Lower lobe of right lung (tissue), 2 donors: Measurements from ENCODE around the gene FLT3. TPM values are rescaled to one million over a fixed set of nuclear protein-coding genes. Genes with fewer than 3 reads are reported as not detected.

ENCODE experiments used
- ATAC-seq, 2 donors: fragments of 200-7000 bp; cut with Tn5 transposase; one replicate each; pipeline ENCODE4 v1.9.1; 2020 to 2022; ENCODE audit warnings: mild to moderate bottlenecking in 2 of 2, moderate library complexity in 2 of 2
- DNase-seq: peaks from one replicate; pipeline ENCODE4 v3.0.0-alpha.2; 2020
- H3K27ac ChIP-seq: fragments of 200-600 bp; one replicate; pipeline ENCODE4 v1.8.0; 2022
- H3K27me3 ChIP-seq: fragments of 200-600 bp; one replicate; pipeline ENCODE4 v1.8.0; 2022; ENCODE audit warnings: low read depth
- H3K36me3 ChIP-seq: fragments of 200-600 bp; one replicate; pipeline ENCODE4 v1.8.0; 2022; ENCODE audit warnings: mild to moderate bottlenecking
- H3K4me1 ChIP-seq: fragments of 200-600 bp; one replicate; pipeline ENCODE4 v1.8.0; 2022
- H3K4me3 ChIP-seq: fragments of 200-600 bp; one replicate; pipeline ENCODE4 v1.8.0; 2022; ENCODE audit warnings: mild to moderate bottlenecking
- H3K9me3 ChIP-seq: fragments of 200-600 bp; one replicate; pipeline ENCODE4 v1.8.0; 2022
- intact Hi-C: fragments of 100-400 bp; cut with DNase I; formaldehyde crosslinking; loops from one replicate; pipeline ENCODE4 v1.11.0; 2022
- total RNA-seq: library from RNA; stranded (reverse); fragmentation: NEBNext Ultra II Directional; extraction: Animal tissue kit (Norgen Biotek cat#: 25700); gene quantifications from one replicate; pipeline ENCODE4 v1.2.1, GENCODE V29; 2021
- TF ChIP-seq, protein P1 (sequence below): fragments of 200-600 bp; IDR thresholded peaks from one replicate; pipeline ENCODE4 v1.8.0; 2022; ENCODE audit warnings: antibody characterized with exemption, mild to moderate bottlenecking
- donor health status: DM: no; HTN: yes; CAD: no; lungs with severe emphysema.

The FLT3 gene
- total RNA-seq, 1 donor from 2014 or later, result 1.6 TPM

- no peak for DNase-seq
- Histone ChIP-seq H3K4me3 (no peak overlapping the region), H3K4me1 (peaks cover 30% of the 10 kb centered on the region), H3K27me3 (peaks cover 98% of the 10 kb centered on the region), H3K36me3 (no peaks in the 10 kb centered on the region), H3K9me3 (no peaks in the 10 kb centered on the region), H3K27ac (no peak overlapping the region)
- TF ChIP-seq, protein P1, sequence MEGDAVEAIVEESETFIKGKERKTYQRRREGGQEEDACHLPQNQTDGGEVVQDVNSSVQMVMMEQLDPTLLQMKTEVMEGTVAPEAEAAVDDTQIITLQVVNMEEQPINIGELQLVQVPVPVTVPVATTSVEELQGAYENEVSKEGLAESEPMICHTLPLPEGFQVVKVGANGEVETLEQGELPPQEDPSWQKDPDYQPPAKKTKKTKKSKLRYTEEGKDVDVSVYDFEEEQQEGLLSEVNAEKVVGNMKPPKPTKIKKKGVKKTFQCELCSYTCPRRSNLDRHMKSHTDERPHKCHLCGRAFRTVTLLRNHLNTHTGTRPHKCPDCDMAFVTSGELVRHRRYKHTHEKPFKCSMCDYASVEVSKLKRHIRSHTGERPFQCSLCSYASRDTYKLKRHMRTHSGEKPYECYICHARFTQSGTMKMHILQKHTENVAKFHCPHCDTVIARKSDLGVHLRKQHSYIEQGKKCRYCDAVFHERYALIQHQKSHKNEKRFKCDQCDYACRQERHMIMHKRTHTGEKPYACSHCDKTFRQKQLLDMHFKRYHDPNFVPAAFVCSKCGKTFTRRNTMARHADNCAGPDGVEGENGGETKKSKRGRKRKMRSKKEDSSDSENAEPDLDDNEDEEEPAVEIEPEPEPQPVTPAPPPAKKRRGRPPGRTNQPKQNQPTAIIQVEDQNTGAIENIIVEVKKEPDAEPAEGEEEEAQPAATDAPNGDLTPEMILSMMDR, result no peak
- intact Hi-C loops, result no loop called here
- no peak for ATAC-seq
Measured at GRCh38 chr13:27962982-27963381, 137.4 kb downstream of the FLT3 start.

DNA sequence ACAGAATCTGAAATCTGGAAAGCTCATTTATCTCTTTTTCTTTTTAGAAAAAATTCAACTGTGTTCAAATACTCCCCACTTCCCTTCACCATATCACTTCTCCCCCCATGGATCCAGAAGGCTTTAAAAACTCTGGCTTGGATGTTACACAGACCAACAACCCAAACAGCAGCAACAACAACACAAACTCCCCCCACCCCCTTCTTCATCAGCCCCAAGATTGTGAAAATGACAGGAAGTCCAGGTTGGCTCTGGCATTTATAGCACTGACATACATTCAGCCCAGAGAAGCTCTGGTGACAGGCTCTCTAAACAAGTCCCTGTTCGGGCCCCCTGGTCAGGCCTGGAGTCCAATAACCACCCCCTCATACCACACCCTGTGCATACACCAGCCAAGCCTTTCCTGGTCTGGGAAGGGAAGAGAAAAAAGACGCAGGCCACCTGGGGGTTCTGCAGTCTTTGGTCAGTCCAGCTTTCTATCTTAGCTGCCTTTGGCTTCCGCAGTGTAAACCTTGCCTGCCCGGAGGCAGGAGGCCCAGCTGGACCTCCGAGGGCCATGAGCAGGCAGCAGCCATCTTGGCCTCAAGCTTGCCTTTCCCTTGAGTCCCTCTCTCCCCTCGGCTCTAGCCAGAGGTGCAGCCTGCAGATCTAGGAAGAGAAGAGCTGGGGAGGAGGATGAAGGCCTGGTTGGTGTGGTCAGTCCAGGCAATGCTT, 138.1 kb downstream of the FLT3 start:
- peaks cover 29% of the 10 kb centered on the region for H3K4me1 ChIP-seq
- no peaks in the 10 kb centered on the region for H3K36me3 ChIP-seq
- H3K4me3 ChIP-seq, result no peak overlapping the region
- H3K9me3 ChIP-seq, result no peaks in the 10 kb centered on the region
- ATAC-seq, result no peak
- peaks cover 98% of the 10 kb centered on the region for H3K27me3 ChIP-seq
- no peak overlapping the region for H3K27ac ChIP-seq
- intact Hi-C loops, result no loop called here
- TF ChIP-seq, protein P1, result no peak
- no peak for DNase-seq

DNA sequence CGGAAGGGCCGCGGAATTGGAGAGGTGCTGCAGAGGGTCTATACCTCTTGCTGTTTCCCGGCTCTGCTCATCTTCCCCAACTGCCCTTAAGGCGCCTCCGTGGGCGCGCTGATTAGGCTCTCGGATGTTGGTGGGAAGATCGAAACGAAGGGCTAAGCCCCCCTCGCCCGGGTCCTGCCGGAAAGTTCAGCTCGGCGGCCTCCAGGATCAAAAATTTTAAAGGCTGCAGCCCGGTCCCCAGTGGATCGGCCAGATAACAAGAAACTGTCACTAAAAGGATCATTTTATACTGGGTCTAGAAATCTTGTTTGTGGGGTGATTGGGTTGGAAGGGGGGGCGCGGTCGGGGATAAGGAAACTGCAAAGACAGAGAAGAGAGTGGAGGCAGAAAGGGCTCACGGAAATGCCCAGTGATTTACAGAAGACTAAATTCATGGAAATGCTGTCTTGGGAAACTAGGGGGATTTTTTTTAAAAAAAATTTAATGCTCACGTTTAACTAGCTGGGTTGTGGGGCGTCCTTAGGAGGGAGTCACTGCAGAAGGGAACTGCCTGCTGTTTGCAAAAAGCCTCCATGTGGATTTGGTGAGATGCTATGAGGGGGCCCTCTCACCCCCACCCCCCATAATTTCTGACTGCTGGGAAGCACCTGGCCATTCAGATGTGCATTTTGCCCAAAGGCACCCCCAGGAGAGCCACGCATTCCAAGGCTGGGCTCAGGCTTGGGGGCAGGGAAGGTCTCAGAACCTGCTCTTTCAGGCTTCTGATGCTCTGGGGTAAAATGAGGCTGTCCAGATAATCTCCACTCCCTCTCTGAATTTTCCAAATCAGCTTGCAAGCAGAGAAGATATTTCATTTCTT, 138.9 kb downstream of the FLT3 start:
- intact Hi-C loops, result no loop called here
- H3K36me3 ChIP-seq, result no peaks in the 10 kb centered on the region
- H3K27ac ChIP-seq, result no peak overlapping the region
- TF ChIP-seq, protein P1, result no peak
- ATAC-seq, result no peak
- H3K27me3 ChIP-seq, result peaks cover 98% of the 10 kb centered on the region
- DNase-seq, result no peak
- no peaks in the 10 kb centered on the region for H3K9me3 ChIP-seq
- H3K4me3 ChIP-seq, result peak overlapping the region; percentile 45
- peaks cover 24% of the 10 kb centered on the region for H3K4me1 ChIP-seq

DNA sequence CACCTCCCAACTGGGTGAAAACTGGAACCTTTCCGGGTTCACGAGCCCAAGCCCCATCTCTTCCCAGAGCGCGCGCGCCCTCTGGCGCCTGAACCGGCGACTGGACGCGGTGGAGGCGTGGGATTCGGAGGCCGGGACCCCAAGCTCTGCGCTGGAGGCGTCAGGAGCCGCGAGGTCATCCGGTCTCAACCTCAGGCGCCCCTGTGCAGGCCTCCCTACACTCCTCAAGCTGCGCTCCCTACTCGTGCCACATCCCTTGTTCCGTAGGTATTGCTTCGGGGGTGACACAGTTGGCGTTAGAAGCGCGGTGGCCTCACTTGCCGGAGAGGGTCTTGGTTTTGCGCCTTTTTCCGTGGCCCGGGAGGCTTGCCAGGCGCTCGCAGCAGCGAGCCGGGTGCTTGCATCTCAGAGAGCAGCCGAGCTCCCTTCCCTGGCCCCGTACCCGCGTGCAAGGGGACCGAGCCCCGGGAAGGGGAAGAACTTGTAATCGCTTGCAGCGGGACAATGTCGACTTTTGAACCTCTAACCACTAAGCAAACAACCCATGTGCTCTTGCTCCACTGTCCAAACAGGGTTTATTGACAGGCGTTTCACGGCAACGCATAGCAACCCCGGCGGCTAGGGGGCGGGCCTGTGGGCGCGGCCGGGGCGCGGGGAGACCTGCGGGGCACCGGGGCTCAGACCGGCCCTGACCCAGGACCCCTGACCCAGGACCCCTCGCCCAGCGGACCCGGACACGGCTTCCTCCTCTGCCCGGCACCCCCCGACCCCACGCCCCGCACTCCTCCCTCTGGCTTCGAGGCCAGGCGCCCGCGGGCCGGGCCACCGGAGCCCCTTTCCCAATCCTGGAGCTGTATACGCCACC, 139.8 kb downstream of the FLT3 start:
- ATAC-seq (peak; percentile 91 to 96), DNase-seq (peak; percentile 72)
- intact Hi-C loops, result no loop called here
- Histone ChIP-seq H3K4me1 (peaks cover 19% of the 10 kb centered on the region), H3K4me3 (peak overlapping the region; percentile 45), H3K9me3 (no peaks in the 10 kb centered on the region), H3K36me3 (no peaks in the 10 kb centered on the region), H3K27me3 (peaks cover 98% of the 10 kb centered on the region), H3K27ac (no peak overlapping the region)
- TF ChIP-seq, protein P1, result peak; percentile 41

- ATAC-seq (no peak), DNase-seq (no peak)
- Histone ChIP-seq H3K9me3 (no peaks in the 10 kb centered on the region), H3K27me3 (peaks cover 98% of the 10 kb centered on the region), H3K36me3 (no peaks in the 10 kb centered on the region), H3K27ac (no peak overlapping the region), H3K4me3 (peak overlapping the region; percentile 45), H3K4me1 (peaks cover 19% of the 10 kb centered on the region)
- TF ChIP-seq, protein P1, result no peak
- intact Hi-C loops, result no loop called here
Measured at GRCh38 chr13:27959976-27960361, 140.4 kb downstream of the FLT3 start.
